Measurements from ENCODE around the gene ST6GALNAC2. TPM values are rescaled to one million over a fixed set of nuclear protein-coding genes. Genes with fewer than 3 reads are reported as not detected.
"Not testable (repeated sequence)": the region's sequence is repeated elsewhere in the genome, so short reads cannot be mapped to it uniquely, and the experiment has no call there.

The ST6GALNAC2 gene
- total RNA-seq, 4 donors from 2014 or later, result 58.5 to 128 (median 69.1) TPM

GRCh38 chr17:76536511-76537287 lies 49.0 kb downstream of the ST6GALNAC2 start:
- peak overlapping the region; percentile 68 to 91 (median 80) for H3K27ac ChIP-seq
- no peaks in the 10 kb centered on the region for H3K36me3 ChIP-seq
- TF ChIP-seq EP300 (IDR thresholded peaks at IDR 0.05) (no peak), POLR2A (IDR thresholded peaks at IDR 0.05) (no peak), CTCF (IDR thresholded peaks at IDR 0.05) (no peak)
- no peak for DNase-seq (ENCODE audit: low spot score in 2 of 2)
- H3K9me3 ChIP-seq, result no peaks in the 10 kb centered on the region
- H3K4me1 ChIP-seq, result peaks cover 0 to 74% (median 23%) of the 10 kb centered on the region in 4 donors
- H3K27me3 ChIP-seq, result no peaks in the 10 kb centered on the region
- WGBS, 2 donors, result 55 to 67% methylated on average over 17 to 19 of the region's 25 CpGs
- peak overlapping the region; percentile 39 to 61 (median 44) for H3K4me3 ChIP-seq

GRCh38 chr17:76535788-76536510 lies 49.7 kb downstream of the ST6GALNAC2 start:
- peak overlapping the region in 2 of 4 donors; percentile 46 to 61 for H3K4me3 ChIP-seq
- WGBS, 2 donors, result 87% methylated on average over 11 to 17 of the region's 19 CpGs
- no peaks in the 10 kb centered on the region for H3K27me3 ChIP-seq
- TF ChIP-seq EP300 (IDR thresholded peaks at IDR 0.05) (no peak), CTCF (IDR thresholded peaks at IDR 0.05) (no peak), POLR2A (IDR thresholded peaks at IDR 0.05) (no peak)
- H3K36me3 ChIP-seq, result no peaks in the 10 kb centered on the region
- DNase-seq (ENCODE audit: low spot score in 2 of 2), result no peak
- peaks cover 0 to 74% (median 29%) of the 10 kb centered on the region in 4 donors for H3K4me1 ChIP-seq
- H3K27ac ChIP-seq, result peak overlapping the region in 2 of 4 donors; percentile 87 to 91
- no peaks in the 10 kb centered on the region for H3K9me3 ChIP-seq

- H3K27me3 ChIP-seq, result no peaks in the 10 kb centered on the region
- no peaks in the 10 kb centered on the region for H3K9me3 ChIP-seq
- peaks cover 0 to 74% (median 32%) of the 10 kb centered on the region in 4 donors for H3K4me1 ChIP-seq
- peak overlapping the region in 2 of 4 donors; percentile 87 to 91 for H3K27ac ChIP-seq
- peak overlapping the region in 1 of 4 donors; percentile 61 for H3K4me3 ChIP-seq
- no peaks in the 10 kb centered on the region for H3K36me3 ChIP-seq
- DNase-seq (ENCODE audit: low spot score in 2 of 2), result no peak
- WGBS, 2 donors, result 62 to 70% methylated on average over 5 to 6 of the region's 7 CpGs
- TF ChIP-seq POLR2A (IDR thresholded peaks at IDR 0.05) (no peak), EP300 (IDR thresholded peaks at IDR 0.05) (no peak), CTCF (IDR thresholded peaks at IDR 0.05) (no peak)
Observed at GRCh38 chr17:76534831-76535732, 50.6 kb downstream of the ST6GALNAC2 start.

GRCh38 chr17:76533640-76534359 lies 51.9 kb downstream of the ST6GALNAC2 start:
- DNase-seq (ENCODE audit: low spot score in 2 of 2); H3K36me3 ChIP-seq; H3K4me3 ChIP-seq; H3K9me3 ChIP-seq; H3K27me3 ChIP-seq: not testable (repeated sequence)
- 89 to 92% methylated on average over 9 of the region's 9 CpGs for WGBS, 2 donors
- H3K4me1 ChIP-seq, result peaks cover 0 to 77% (median 44%) of the 10 kb centered on the region in 4 donors
- H3K27ac ChIP-seq, result peak overlapping the region in 1 of 4 donors; percentile 91

Measured in tibial nerve (tissue), 4 donors.